Spinal cord (tissue), 4 donors: Measurements from ENCODE around the gene AP2A2. TPM values are rescaled to one million over a fixed set of nuclear protein-coding genes. Genes with fewer than 3 reads are reported as not detected.

Source experiments
- polyA plus RNA-seq, 2 donors: library from polyadenylated mRNA; unstranded; fragments of 120-200 nt; gene quantifications; one replicate each; pipeline ENCODE4 v1.2.1, GENCODE V29; 2013; ENCODE audit not compliant: insufficient read length in 2 of 2
- small RNA-seq: library from RNA; depleted of rRNA; stranded (forward); fragments of <200 nt; gene quantifications from one replicate; pipeline ENCODE3, GENCODE V24; 2014; ENCODE audit warnings: low replicate concordance
- total RNA-seq, 2 donors: library from RNA; depleted of rRNA in 1 of 2; stranded (reverse); fragments of 120-200 nt in 1 of 2; fragments of >200 nt in 1 of 2; gene quantifications; one replicate each; pipeline versions ENCODE4 v1.2.3 to v1.2.4, GENCODE V29; 2013 to 2014

The AP2A2 gene
- total and polyA plus RNA-seq, 4 donors, result 46.4 to 132 (median 82.1) TPM

Small RNA genes within 50 kb of the gene (small RNA-seq; reads per million reads assigned to genes)
- gene RNU6-1025P, result not detected

Other genes with a start within 250 kb of the AP2A2 start
- 10 to 100 TPM; 45.3 to 77.8 TPM for gene DEAF1, start 230.6 kb upstream of the AP2A2 start, total RNA-seq
- gene DEAF1, start 230.6 kb upstream of the AP2A2 start, polyA plus RNA-seq, result 100 to 1,000 TPM; 230 to 242 TPM
- gene TMEM80, start 230.1 kb upstream of the AP2A2 start, total RNA-seq, result 10 to 100 TPM; 10.0 to 20.1 TPM
- 10 to 100 TPM; 25.8 to 38.9 TPM for gene TMEM80, start 230.1 kb upstream of the AP2A2 start, polyA plus RNA-seq
- 1 to 10 TPM; 4.5 to 8.6 TPM for gene EPS8L2, start 219.6 kb upstream of the AP2A2 start, total RNA-seq
- 10 to 100 TPM; 11.3 to 15.1 TPM for gene EPS8L2, start 219.6 kb upstream of the AP2A2 start, polyA plus RNA-seq
- 100 to 1,000 TPM; 104 to 124 TPM for gene TALDO1, start 178.4 kb upstream of the AP2A2 start, total RNA-seq
- gene TALDO1, start 178.4 kb upstream of the AP2A2 start, polyA plus RNA-seq, result 100 to 1,000 TPM; 158 to 160 TPM
- 10 to 100 TPM; 22.8 to 44.4 TPM for gene GATD1, start 148.4 kb upstream of the AP2A2 start, total RNA-seq
- 100 to 1,000 TPM in 1 of 2 donors, 10 to 100 TPM in 1; 97.4 to 133 TPM for gene GATD1, start 148.4 kb upstream of the AP2A2 start, polyA plus RNA-seq
- 10 to 100 TPM; 13.0 to 23.4 TPM for gene CEND1, start 135.8 kb upstream of the AP2A2 start, total RNA-seq
- gene CEND1, start 135.8 kb upstream of the AP2A2 start, polyA plus RNA-seq, result 100 to 1,000 TPM; 162 to 176 TPM
- 10 to 100 TPM; 17.5 to 17.6 TPM for gene SLC25A22, start 127.6 kb upstream of the AP2A2 start, total RNA-seq
- 10 to 100 TPM; 55.0 to 69.2 TPM for gene SLC25A22, start 127.6 kb upstream of the AP2A2 start, polyA plus RNA-seq
- gene PIDD1, start 120.6 kb upstream of the AP2A2 start, total RNA-seq, result 1 to 10 TPM; 5.4 to 8.9 TPM
- 10 to 100 TPM; 21.2 to 28.9 TPM for gene PIDD1, start 120.6 kb upstream of the AP2A2 start, polyA plus RNA-seq
- gene RPLP2, start 115.9 kb upstream of the AP2A2 start, total RNA-seq, result 1,000 to 10,000 TPM in 1 of 2 donors, 100 to 1,000 TPM in 1; 139 to 1,150 TPM
- gene RPLP2, start 115.9 kb upstream of the AP2A2 start, polyA plus RNA-seq, result 100 to 1,000 TPM; 862 to 919 TPM
- 10 to 100 TPM in 1 of 2 donors, 1 to 10 TPM in 1; 9.1 to 18.2 TPM for gene PNPLA2, start 107.0 kb upstream of the AP2A2 start, total RNA-seq
- gene PNPLA2, start 107.0 kb upstream of the AP2A2 start, polyA plus RNA-seq, result 10 to 100 TPM; 38.8 to 49.9 TPM
- gene CRACR2B, start 98.0 kb upstream of the AP2A2 start, total RNA-seq, result 1 to 10 TPM; 2.4 to 9.4 TPM
- gene CRACR2B, start 98.0 kb upstream of the AP2A2 start, polyA plus RNA-seq, result 10 to 100 TPM in 1 of 2 donors, 1 to 10 TPM in 1; 7.4 to 12.1 TPM
- 100 to 1,000 TPM in 1 of 2 donors, 10 to 100 TPM in 1; 71.8 to 185 TPM for gene CD151, start 92.9 kb upstream of the AP2A2 start, total RNA-seq
- gene CD151, start 92.9 kb upstream of the AP2A2 start, polyA plus RNA-seq, result 100 to 1,000 TPM in 1 of 2 donors, 10 to 100 TPM in 1; 95.4 to 134 TPM
- gene POLR2L, start 83.3 kb upstream of the AP2A2 start, total RNA-seq, result 100 to 1,000 TPM in 1 of 2 donors, 10 to 100 TPM in 1; 34.7 to 160 TPM
- 100 to 1,000 TPM; 118 to 130 TPM for gene POLR2L, start 83.3 kb upstream of the AP2A2 start, polyA plus RNA-seq
- gene TSPAN4, start 83.0 kb upstream of the AP2A2 start, total RNA-seq, result 100 to 1,000 TPM in 1 of 2 donors, 10 to 100 TPM in 1; 27.2 to 151 TPM
- gene TSPAN4, start 83.0 kb upstream of the AP2A2 start, polyA plus RNA-seq, result 10 to 100 TPM; 57.4 to 99.8 TPM
- gene CHID1, start 15.1 kb upstream of the AP2A2 start, total RNA-seq, result 10 to 100 TPM; 36.1 to 63.0 TPM
- gene CHID1, start 15.1 kb upstream of the AP2A2 start, polyA plus RNA-seq, result 100 to 1,000 TPM in 1 of 2 donors, 10 to 100 TPM in 1; 98.8 to 105 TPM
- gene MUC6, start 110.8 kb downstream of the AP2A2 start, total RNA-seq, result not detected
- 1 to 10 TPM; 1.3 to 2.2 TPM for gene MUC6, start 110.8 kb downstream of the AP2A2 start, polyA plus RNA-seq
- not detected for gene MUC2, start 149.0 kb downstream of the AP2A2 start, total RNA-seq
- gene MUC2, start 149.0 kb downstream of the AP2A2 start, polyA plus RNA-seq, result not detected
- gene MUC5AC, start 232.1 kb downstream of the AP2A2 start, total RNA-seq, result not detected
- gene MUC5AC, start 232.1 kb downstream of the AP2A2 start, polyA plus RNA-seq, result under 1 TPM in 1 of 2 donors, not detected in 1; 0.02 TPM